Keratinocyte (primary cell): Measurements from ENCODE around the gene P2RX3. TPM values are rescaled to one million over a fixed set of nuclear protein-coding genes. Genes with fewer than 3 reads are reported as not detected.

Experiments
- DNase-seq: peaks from one replicate; pipeline ENCODE4 v3.0.0-alpha.2; 2011; ENCODE audit warnings: low read depth, missing footprints, low spot score
- FAIRE-seq: peaks from 2 replicates; lab custom pipeline; 2011; peaks lifted over from hg19 to GRCh38; lab: Jason Lieb, UNC
- H2AFZ ChIP-seq: 2 replicates; pipeline ENCODE4 v1.6.0; 2012; ENCODE audit warnings: low read length, control low read depth, inconsistent platforms; ENCODE audit not compliant: control insufficient read depth
- H3K27ac ChIP-seq: 2 replicates; pipeline ENCODE4 v1.5.1; 2011; ENCODE audit warnings: low read length; ENCODE audit not compliant: control insufficient read depth, insufficient read depth
- H3K27me3 ChIP-seq: 3 replicates; pipeline ENCODE4 v1.6.0; 2011; ENCODE audit warnings: low read length; ENCODE audit not compliant: control insufficient read depth, insufficient read depth; ENCODE audit errors: extremely low read depth
- H3K36me3 ChIP-seq, 2 experiments: 2 replicates in 1 of 2; 3 replicates in 1 of 2; pipeline ENCODE4 v1.5.1; 2011; ENCODE audit warnings: low read length in 2 of 2, mild to moderate bottlenecking in 1 of 2; ENCODE audit not compliant: control insufficient read depth in 2 of 2, insufficient read depth in 2 of 2; ENCODE audit errors: extremely low read depth in 1 of 2
- H3K4me1 ChIP-seq: 3 replicates; pipeline ENCODE4 v1.5.1; 2011; ENCODE audit warnings: low read length; ENCODE audit not compliant: control insufficient read depth, insufficient read depth; ENCODE audit errors: extremely low read depth
- H3K4me2 ChIP-seq: 3 replicates; pipeline ENCODE4 v1.6.0; 2011; ENCODE audit warnings: low read depth, low read length; ENCODE audit not compliant: control insufficient read depth, insufficient read depth; ENCODE audit errors: extremely low read depth
- H3K4me3 ChIP-seq, 3 experiments: fragments of 200-600 bp in 1 of 3; sonication (generic) in 1 of 3; 2 replicates in 2 of 3; 3 replicates in 1 of 3; pipeline ENCODE4 v1.5.1; 2011 to 2016; ENCODE audit warnings: low read length in 3 of 3, mild to moderate bottlenecking in 3 of 3, control low read depth in 2 of 3, inconsistent platforms in 1 of 3, low read depth in 1 of 3, mixed read lengths in 1 of 3, mixed run types in 1 of 3, moderate library complexity in 1 of 3; ENCODE audit not compliant: control insufficient read depth in 2 of 3, insufficient read depth in 2 of 3; ENCODE audit errors: extremely low read depth in 1 of 3
- H3K79me2 ChIP-seq: 2 replicates; pipeline ENCODE4 v1.6.0; 2012; ENCODE audit warnings: low read length; ENCODE audit not compliant: control insufficient read depth, insufficient read depth
- H3K9ac ChIP-seq: 3 replicates; pipeline ENCODE4 v1.6.0; 2011; ENCODE audit warnings: low read length; ENCODE audit not compliant: control insufficient read depth, insufficient read depth; ENCODE audit errors: extremely low read depth
- H3K9me1 ChIP-seq: 3 replicates; pipeline ENCODE4 v1.6.0; 2011; ENCODE audit warnings: low read length; ENCODE audit not compliant: control insufficient read depth, insufficient read depth; ENCODE audit errors: extremely low read depth
- H3K9me3 ChIP-seq: 2 replicates; pipeline ENCODE4 v1.5.1; 2012; ENCODE audit warnings: low read depth, low read length; ENCODE audit not compliant: control insufficient read depth
- H4K20me1 ChIP-seq: 3 replicates; pipeline ENCODE4 v1.6.0; 2011; ENCODE audit warnings: low read length; ENCODE audit not compliant: control insufficient read depth, insufficient read depth; ENCODE audit errors: extremely low read depth
- EZH2 ChIP-seq: IDR thresholded peaks from one replicate; pipeline ENCODE4 v1.6.1; 2012; ENCODE audit warnings: inconsistent platforms, mild to moderate bottlenecking, low read length, moderate library complexity
- dilution Hi-C: fragments of 300-500 bp; cut with MboI; formaldehyde crosslinking; loops from one replicate; pipeline ENCODE4 v1.7.0; 2020; ENCODE audit warnings: low sequenced_read_pairs; ENCODE audit not compliant: extremely low pct_ligation_motif_present
- polyA plus RNA-seq, 5 experiments: library from polyadenylated mRNA; depleted of rRNA in 3 of 5; stranded (reverse) in 3 of 5; stranded (forward) in 1 of 5; unstranded in 1 of 5; fragments of >200 nt; gene quantifications; 1 replicate in 1 of 5; 2 replicates in 3 of 5; 3 replicates in 1 of 5; pipeline versions ENCODE4 v1.2.1 to v1.2.3, GENCODE V29; 2011 to 2012; ENCODE audit warnings: missing spikeins in 2 of 5, low read depth in 1 of 5, low replicate concordance in 1 of 5
- TF ChIP-seq, protein P1 (sequence below), 3 experiments: IDR thresholded peaks in 1 of 3; conservative IDR thresholded peaks in 1 of 3; optimal IDR thresholded peaks in 1 of 3; 2 replicates in 2 of 3; 3 replicates in 1 of 3; pipeline versions ENCODE3 to v1.5.1; 2011; ENCODE audit warnings: low read length in 3 of 3, mild to moderate bottlenecking in 3 of 3, moderate library complexity in 2 of 3, control low read depth in 1 of 3, inconsistent platforms in 1 of 3; ENCODE audit not compliant: insufficient read depth in 2 of 3; ENCODE audit errors: extremely low read depth in 1 of 3

P2RX3 gene
- polyA plus RNA-seq, 1 donor (not counting 4 experiments of a cell fraction or from before 2014, with no cell fraction given): not detected

- Histone ChIP-seq H3K4me3 (no peak overlapping the region), H4K20me1 (no peaks in the 10 kb centered on the region), H3K27ac (no peak overlapping the region), H3K9ac (no peak overlapping the region), H3K36me3 (peaks cover 9 to 11% of the 10 kb centered on the region in 2 experiments), H3K9me1 (no peaks in the 10 kb centered on the region), H3K79me2 (no peaks in the 10 kb centered on the region), H2AFZ (no peak overlapping the region), H3K27me3 (no peaks in the 10 kb centered on the region), H3K4me1 (peaks cover 38% of the 10 kb centered on the region), H3K4me2 (no peak overlapping the region), H3K9me3 (no peaks in the 10 kb centered on the region)
- dilution Hi-C loops: no loop called here
- TF ChIP-seq EZH2: no peak
- TF ChIP-seq, protein P1, sequence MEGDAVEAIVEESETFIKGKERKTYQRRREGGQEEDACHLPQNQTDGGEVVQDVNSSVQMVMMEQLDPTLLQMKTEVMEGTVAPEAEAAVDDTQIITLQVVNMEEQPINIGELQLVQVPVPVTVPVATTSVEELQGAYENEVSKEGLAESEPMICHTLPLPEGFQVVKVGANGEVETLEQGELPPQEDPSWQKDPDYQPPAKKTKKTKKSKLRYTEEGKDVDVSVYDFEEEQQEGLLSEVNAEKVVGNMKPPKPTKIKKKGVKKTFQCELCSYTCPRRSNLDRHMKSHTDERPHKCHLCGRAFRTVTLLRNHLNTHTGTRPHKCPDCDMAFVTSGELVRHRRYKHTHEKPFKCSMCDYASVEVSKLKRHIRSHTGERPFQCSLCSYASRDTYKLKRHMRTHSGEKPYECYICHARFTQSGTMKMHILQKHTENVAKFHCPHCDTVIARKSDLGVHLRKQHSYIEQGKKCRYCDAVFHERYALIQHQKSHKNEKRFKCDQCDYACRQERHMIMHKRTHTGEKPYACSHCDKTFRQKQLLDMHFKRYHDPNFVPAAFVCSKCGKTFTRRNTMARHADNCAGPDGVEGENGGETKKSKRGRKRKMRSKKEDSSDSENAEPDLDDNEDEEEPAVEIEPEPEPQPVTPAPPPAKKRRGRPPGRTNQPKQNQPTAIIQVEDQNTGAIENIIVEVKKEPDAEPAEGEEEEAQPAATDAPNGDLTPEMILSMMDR (optimal IDR thresholded peaks at IDR 0.05 in 1 of 3, IDR thresholded peaks at IDR 0.05 in 1 of 3, conservative IDR thresholded peaks at IDR 0.05 in 1 of 3; ENCODE audit: extremely low read depth in 1 of 3, insufficient read depth in 2 of 3, low read length in 3 of 3): no peak
- no peak for FAIRE-seq
- DNase-seq: no peak
Measured at GRCh38 chr11:57403802-57404147, 65.6 kb downstream of the P2RX3 start.

DNA sequence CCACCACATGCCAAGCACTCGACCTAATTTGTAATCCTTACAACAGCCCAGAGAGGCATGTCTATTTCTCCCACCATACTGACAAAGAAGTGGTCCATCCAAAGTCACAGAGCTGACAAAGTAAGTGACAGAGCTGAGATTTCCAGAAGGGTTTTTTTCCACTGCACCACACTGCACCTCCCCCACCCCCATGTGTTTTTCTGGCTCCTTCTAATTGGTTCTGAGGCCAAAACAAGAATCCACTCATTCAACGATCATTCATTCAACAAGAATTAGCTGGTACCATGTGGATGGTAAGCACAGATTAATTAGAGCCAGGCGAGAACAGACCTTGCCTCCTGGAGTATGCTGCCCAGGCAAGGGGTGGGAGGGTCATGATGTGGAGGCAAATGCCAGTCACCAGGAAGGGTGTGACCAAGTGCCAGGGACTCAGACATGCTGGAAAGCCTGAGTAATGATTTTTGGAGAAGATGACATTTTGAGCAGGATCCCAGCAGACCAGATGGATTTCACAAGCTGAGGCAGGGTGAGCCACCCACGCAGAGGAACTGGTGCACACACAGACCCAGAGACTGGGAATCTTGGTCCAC, 67.2 kb downstream of the P2RX3 start:
- Histone ChIP-seq H3K4me1 (peaks cover 26% of the 10 kb centered on the region), H3K4me3 (no peak overlapping the region), H4K20me1 (no peaks in the 10 kb centered on the region), H3K9ac (no peak overlapping the region), H3K9me1 (no peaks in the 10 kb centered on the region), H3K27me3 (no peaks in the 10 kb centered on the region), H3K36me3 (peaks cover 15 to 24% of the 10 kb centered on the region in 2 experiments), H3K9me3 (no peaks in the 10 kb centered on the region), H3K27ac (no peak overlapping the region), H3K79me2 (no peaks in the 10 kb centered on the region), H2AFZ (no peak overlapping the region), H3K4me2 (no peak overlapping the region)
- FAIRE-seq (peak; percentile 32), DNase-seq (no peak)
- TF ChIP-seq, protein P1 (optimal IDR thresholded peaks at IDR 0.05 in 1 of 3, IDR thresholded peaks at IDR 0.05 in 1 of 3, conservative IDR thresholded peaks at IDR 0.05 in 1 of 3; ENCODE audit: extremely low read depth in 1 of 3, insufficient read depth in 2 of 3, low read length in 3 of 3): no peak
- TF ChIP-seq EZH2: no peak
- dilution Hi-C loops: no loop called here
